NCI-H2227 (cell line): Measurements from ENCODE around the gene SLC6A18.

ENCODE experiments used
- DNase-seq: peaks from one replicate; lab custom pipeline; 2025; ENCODE audit not compliant: unreplicated experiment; lab: John Stamatoyannopoulos, UW

SLC6A18 gene

DNA sequence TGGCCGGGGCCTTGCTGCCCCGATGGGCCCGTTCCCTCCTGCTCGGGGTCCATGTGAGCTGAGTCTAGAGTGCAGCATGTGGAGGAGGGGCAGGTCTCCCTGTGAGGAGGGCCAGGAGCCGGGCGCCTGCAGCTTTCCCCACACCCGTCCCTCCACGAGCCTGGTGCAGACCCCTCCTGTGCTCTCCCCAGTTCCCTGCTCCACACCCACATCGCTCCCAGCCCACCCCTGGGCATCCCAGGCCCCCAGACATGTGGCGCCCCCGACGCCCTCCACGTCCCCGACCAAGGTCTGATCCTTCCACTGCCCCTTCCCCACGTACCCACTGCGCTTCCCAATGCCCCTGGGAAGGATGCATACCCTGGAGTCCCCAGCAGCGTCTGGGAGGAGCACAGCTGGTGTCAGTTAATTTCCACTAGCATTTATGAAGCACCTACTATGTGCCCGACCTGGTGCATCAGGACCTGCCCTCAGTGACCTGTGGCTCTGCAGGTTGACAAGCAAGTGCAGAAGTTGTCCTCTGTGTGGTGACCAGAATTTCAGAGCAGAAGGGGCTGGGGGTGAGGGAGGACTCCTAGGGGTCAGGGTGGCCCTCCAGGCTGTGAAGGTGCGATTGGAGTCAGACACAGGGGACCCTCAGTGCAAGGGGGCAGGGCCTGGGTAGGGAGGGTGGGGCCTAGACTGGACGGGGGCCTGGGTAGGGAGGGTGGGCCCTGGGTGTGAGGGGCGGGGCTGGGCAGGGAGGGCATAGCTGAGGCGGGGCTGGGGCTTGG is 10.8 kb upstream of the SLC6A18 start:
- DNase-seq, result no peak

DNA sequence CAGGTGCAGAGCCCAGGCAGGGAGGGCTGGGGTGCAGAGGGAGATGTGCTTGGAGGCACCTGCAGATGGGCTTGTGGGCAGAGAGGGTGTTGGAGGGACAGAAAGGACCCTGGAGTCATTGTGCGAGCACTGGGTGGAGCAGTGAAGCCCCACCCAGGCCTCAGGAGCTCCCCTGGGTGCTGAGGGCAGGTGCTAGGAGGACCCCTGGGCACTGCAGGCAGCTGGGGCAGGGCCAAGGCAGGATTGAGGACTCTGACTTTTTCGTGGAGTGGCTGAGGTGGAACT is 10.3 kb upstream of the SLC6A18 start:
- DNase-seq, result no peak

DNA sequence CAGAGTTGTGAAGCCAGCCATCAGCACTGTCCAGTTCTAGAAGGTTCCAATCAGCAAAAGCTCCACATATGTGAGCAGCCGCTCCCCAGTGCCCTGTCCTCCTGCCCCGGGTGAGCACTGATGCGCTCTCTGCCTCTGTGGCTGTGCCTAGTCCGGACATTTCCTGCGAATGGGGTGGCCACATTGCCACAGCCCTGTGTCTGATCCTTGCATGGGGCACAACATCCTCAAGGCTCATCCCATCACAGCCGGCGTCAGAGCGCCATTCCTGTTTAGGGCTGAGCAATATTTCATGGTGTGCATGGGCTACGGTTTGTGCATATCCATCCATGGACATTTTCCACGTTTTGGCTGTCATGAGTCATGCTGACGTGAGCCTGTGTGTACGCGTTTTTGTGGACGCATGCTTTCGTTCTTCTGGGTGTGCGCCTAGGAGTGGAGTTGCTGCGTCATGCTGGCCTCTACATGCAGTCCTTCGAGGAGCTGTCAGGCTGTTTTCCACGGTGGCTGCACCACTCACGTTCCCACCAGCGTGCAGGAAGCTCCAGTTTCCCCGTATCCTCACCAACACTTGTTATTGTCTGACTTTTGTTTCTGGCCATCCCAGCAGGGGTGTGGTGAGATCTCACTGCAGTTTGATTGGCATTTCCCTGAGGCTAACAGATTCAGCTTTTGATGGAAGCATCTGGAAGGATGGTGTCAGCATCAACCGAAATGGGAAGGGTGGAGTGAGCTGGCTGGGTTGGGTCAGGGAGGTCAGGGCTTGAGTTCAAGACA is 9.7 kb upstream of the SLC6A18 start:
- DNase-seq, result no peak

DNA sequence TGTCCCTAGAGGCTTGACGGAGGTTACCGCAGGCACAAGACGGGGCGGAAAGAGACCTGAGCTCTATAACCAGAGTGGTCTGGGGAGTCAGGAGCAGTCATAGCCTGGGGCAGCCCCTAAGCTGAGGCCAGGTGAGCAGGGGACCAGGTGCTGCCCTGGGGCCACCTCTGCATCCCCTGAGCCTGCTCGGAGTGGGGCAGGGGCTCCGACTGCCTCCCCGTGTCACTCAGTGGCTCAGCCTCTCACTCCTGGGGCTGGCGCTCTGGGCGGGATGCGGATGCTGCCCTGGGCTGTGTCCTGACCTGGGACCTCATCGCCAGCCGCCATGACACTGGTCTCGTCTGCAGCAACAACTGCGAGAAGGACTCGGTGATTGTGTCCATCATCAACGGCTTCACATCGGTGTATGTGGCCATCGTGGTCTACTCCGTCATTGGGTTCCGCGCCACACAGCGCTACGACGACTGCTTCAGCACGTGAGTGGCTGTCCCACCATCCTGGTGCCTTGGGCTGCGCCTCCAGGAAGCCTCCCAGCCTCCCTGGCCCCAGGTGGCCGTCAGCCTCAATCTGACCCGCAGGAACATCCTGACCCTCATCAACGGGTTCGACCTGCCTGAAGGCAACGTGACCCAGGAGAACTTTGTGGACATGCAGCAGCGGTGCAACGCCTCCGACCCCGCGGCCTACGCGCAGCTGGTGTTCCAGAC is 8.8 kb upstream of the SLC6A18 start:
- no peak for DNase-seq

DNA sequence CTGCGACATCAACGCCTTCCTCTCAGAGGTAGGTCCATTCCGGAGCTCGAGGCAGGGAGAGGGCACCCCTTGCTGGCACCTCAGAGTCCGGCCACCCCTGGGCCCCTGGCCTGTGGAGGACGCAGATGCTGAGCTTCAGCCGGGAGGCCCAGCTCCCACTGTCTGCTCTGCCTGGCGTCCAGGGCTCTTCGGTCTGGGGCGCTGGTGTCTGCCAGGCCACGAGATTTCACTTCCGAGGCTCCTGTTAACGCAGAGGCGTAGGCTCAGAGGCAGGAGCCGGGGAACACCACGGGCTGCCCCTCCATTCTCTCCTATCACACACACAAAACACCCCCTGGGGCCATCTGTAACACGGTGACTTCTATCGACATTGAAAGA is 8.3 kb upstream of the SLC6A18 start:
- no peak for DNase-seq

DNA sequence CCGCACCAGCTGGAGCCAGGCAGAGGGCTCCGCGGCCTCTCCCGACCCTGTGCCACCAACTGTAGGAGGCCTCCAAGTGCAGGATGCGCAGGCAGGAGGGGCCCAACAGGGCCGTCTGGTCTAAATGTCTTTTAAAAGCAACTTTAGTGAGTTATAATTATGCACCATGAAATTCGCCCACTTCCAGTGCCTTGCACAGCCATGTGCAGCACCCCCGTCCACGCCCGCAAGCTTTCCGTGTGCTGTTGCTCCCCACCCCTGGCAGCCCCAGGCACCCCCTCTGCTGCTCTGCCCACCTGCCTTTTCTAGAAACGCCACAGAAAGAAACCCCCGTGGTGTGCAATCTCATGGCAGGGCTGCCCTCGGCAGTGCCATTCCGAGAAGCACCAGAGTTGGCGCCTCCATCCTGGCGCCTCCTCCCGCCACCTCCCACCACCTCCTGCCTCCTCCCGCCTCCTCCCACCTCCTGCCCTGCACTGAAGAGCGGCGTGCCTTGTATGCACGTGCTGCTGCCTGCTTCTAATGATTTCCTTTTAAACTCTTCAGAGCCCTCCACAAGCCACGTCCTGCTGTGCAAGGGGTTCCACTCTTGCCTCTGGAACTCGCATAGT is 7.5 kb upstream of the SLC6A18 start:
- DNase-seq, result peak; percentile 21

DNA sequence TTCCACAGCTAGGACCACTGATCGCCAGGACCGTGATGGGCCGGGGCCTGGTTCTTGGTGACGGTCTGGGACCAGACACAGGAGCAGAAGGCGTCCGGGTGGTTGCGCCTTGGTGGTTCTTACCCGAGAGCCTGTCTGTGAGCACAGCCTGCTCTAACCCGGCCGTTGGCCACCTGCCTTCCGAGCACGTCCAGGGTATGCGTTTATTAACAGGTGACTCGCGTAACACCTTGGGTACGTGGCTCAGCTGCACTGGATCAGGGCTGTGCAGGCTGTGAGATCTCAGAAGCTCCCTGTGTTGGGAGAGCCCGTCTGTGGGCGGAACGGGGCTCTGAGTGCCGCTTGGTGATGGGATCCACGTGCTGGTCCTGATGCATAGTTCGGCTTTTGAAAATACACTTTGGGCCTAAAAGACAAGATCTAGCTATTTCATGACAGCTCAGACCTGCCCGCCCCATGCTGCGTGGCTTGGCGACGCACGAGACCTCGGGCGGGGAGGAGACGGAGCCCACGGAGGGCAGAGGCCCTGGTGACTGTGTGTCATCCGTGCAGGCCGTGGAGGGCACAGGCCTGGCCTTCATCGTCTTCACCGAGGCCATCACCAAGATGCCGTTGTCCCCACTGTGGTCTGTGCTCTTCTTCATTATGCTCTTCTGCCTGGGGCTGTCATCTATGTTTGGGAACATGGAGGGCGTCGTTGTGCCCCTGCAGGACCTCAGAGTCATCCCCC is 6.7 kb upstream of the SLC6A18 start:
- no peak for DNase-seq

DNA sequence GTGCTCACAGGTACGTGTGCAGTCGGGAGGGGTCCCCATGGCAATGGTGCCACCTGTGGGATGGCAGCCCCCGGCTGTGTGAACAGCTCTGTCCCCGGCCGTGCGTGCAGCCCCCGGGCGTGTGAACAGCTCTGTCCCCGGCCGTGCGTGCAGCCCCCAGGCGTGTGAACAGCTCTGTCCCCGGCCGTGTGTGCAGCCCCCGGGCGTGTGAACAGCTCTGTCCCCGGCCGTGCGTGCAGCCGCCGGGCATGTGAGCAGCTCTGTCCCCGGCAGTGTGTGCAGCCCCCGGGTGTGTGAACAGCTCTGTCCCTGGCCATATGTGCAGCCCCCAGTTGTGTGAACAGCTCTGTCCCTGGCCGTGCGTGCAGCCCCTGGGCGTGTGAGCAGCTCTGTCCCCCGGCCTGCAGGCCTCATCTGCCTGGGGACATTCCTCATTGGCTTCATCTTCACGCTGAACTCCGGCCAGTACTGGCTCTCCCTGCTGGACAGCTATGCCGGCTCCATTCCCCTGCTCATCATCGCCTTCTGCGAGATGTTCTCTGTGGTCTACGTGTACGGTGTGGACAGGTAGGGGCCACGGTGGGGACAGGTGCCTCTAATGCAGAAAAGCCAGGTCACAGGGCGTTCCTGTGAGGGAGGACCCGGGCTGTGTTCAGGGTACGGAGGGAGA is 5.9 kb upstream of the SLC6A18 start:
- no peak for DNase-seq

DNA sequence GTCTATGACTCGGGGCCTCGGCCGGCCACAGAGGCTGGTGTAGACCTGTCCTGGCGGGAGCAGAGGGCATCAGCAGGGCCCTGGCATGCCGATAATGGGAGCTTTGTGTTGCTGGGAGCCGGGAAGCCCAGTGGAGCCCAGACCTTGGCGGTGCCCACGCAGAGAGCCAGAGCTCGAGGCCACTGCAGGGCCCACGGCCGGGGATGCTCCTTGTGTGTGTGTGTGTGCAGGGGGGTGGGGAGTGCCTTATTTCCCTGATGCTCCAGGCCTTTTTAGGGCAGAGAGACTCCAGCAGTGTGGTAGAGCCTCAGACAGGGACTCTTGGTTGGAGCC is 5.4 kb upstream of the SLC6A18 start:
- no peak for DNase-seq

DNA sequence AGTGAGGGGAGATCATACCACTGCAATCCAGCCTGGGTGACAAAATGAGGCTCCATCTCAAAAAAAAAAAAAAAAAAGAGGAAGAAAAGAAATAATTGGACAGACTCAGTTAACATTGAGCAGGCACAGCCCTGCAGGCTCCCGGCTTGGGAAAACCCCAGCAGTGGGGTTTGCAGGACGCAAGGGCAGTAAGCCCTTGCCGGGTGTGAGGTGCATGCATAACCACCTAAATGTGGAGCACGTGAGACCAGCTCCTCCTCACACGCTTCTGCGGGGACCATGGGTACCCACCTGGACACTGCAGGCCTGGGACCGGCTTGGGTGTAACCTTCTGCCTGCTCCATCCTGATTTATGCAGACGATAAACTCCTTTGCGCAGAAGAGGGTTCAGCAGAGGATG is 4.8 kb upstream of the SLC6A18 start:
- no peak for DNase-seq

DNA sequence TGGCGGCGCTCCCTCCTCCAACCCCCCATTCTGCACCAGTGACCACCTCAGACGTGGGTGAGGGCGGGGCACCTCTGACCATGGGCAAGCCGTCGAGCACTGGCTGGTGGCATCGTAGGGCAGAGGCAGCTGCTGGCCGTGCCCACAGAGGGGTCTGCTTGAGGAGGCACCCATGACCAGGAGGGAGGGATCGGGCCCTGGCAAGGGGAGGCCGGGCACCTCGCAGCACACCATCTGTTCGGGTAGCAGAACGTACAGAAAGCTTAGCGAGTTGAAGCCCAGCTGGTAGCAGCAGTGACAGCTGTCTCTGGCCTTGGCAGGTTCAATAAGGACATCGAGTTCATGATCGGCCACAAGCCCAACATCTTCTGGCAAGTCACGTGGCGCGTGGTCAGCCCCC is 4.3 kb upstream of the SLC6A18 start:
- no peak for DNase-seq

DNA sequence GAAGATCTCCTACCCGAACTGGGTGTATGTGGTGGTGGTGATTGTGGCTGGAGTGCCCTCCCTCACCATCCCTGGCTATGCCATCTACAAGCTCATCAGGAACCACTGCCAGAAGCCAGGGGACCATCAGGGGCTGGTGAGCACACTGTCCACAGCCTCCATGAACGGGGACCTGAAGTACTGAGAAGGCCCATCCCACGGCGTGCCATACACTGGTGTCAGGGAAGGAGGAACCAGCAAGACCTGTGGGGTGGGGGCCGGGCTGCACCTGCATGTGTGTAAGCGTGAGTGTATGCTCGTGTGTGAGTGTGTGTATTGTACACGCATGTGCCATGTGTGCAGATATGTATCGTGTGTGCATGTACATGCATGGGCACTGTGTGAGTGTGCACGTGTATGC is 3.5 kb upstream of the SLC6A18 start:
- no peak for DNase-seq

DNA sequence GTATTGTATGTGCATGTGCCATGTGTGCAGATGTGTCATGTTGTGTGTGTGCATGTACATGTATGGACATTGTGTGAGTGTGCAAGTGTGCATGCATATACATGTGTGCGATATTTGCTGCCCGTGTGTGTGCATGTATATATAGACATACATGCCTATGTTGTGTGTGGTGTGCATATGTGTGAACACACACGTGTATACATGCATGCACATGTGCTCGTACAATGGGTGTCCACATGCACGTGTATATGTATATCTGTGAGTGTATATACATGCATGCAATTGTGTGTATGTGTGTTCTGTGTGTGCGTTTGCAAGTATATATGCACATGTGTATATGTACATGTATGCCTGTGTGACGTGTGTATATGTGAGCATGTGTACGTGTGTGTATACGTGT is 3.0 kb upstream of the SLC6A18 start:
- no peak for DNase-seq

DNA sequence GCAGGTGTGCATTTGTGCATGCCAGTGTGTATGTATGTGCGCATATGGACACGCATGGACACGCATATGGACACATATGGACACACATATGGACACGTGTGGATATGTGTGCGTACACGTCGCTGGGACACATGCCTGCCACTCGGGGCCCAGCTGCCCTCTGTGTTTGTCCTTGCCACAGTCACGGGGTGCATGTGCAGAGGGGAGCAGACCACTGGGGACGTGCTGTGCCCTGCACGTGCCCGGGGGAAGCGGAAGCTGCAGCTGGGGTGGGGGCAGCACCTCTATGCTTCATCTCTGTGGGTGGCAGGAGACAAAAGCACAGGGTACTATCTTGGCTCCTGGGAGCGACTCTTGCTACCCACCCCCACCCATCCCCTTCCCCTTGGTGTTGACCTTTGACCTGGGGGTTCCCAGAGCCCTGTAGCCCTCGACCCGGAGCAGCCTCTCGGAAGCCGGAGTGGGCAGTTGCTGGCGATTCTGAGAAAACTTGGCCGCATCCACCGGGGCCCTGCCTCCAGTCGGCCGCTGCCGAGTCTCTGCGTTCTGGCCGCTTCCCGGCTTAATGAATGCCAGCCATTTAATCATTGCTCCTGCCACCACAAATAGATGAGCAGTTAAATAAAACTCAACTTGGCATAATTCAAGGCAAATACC is 2.4 kb upstream of the SLC6A18 start:
- DNase-seq, result no peak

DNA sequence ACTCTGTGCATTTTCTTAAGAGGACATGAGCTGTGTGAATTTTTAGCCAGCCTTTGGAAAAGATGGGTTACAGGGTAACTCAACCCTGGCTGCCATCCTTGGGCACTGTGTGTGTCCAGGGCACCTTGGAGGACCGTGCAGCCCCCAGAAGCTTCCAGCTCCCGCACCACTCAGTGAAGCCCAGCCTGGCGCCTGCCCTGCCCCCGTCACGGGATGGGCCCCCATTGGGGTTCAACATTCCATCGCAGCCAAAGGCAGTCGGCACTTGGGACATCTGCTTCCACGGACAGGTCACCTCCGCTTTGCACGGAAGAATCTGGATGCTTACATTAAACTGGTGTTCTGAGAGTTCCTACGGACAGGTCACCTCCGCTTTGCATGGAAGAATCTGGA is 1.9 kb upstream of the SLC6A18 start:
- no peak for DNase-seq

DNA sequence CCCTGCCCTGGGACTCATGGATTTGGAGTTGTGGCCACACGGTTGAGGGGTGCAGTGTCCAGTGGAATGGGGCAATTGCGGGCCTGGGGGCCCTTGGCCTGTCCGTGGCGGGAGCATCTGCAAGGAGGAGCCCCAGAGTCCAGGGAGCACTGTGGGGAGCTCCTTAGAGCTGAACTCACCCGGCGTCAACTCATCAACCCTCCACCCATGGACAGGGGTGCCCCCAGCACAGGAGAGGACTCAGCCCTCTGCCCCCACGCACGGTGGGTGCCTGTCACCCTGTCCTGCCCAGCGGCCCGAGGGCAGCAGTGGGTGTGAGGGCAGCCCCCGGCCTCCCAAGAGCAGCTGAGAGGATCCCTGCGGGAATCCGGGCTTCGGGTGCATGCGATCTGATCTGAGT is 550 bp upstream of the SLC6A18 start:
- no peak for DNase-seq

DNA sequence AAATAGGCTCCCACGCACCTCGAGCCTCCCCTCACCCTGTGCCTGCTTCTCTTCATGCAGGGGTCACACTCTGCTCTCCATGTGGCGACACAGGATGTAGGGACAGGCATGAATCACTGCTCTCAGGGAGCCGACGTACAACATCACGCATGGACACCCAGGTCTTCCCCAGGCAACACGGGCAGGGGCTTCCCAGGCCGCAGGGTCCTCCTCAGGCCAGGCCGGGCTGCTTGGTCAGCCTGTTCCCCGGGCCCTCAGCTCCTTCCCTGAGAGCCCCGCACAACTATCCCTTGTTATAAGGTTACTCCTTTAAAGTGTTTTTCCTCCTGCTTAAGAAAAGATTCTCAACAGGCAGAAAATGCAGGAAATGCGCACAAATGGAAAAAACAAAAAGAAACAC is 1.1 kb downstream of the SLC6A18 start:
- DNase-seq, result no peak

DNA sequence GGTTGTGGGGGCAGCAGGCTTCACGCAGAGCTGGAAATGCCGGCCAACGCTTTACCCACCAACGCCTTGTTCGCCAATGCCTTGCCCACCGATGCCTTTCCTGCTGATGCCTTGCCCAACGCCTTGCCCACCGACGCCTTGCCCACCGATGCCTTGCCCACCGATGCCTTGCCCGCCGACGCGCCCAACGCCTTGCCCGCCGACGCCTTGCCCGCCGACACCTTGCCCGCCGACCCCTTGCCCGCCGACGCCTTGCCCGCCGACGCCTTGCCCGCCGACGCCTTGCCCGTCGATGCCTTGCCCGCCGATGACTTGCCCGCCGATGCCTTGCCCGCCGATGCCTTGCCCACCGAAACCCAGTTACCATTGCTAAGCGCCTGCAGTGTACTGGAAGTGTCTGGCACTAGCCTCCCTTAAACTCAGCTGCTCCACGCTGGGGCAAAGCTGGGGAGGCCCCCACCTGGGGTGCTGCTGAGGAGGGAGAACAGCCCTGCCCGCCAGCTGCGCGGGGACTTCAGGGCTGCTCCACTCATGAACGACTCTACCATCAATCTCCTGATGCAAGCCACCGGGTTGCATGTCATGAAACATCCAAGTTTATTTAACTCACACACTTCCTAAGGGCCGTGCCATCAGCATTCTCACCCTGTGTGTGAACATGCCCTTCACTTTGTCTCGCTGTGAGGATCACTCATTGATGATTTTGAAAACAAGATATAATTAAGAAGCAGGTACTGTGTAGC is 1.8 kb downstream of the SLC6A18 start:
- no peak for DNase-seq

DNA sequence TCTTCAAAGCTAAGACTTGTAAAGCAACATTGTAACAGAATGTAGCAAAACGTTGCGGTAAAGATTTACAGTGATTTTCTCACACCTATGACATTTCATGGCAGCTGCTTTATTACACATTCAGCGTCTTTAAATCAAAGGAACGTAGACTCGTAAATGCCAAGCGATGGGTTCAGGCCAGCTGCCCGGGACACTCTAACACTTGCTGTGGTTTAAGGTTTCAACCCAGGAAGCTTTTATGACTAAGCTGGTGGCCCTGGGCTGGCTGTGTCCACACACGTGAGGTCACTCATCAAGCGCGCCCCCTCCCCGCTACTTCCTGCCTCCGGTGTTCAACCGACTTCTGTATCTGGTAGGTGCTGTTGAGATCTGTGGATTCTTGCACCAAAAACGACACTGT is 2.5 kb downstream of the SLC6A18 start:
- no peak for DNase-seq

DNA sequence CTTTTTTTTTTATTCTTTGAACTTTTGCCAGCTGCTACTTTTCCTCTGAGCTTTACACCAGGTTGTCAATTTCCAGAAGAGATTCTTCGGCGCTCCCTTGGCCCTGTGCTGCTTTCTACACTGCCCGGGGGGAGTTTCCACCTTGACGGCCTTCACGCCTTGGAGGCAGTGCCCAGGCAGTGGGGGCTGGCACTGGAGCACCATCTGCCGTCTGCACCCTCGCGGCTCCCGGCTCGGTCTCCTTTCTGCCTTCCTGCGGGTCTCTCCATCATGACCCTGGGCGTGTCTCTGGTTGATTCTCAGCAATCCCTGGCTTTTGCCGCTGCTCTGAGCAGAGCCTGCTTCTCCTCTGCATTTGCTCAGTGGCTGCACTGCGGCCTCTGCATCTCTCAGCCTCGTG is 2.9 kb downstream of the SLC6A18 start:
- no peak for DNase-seq
